HG03039 (cell line): Measurements from ENCODE around the gene APOBR.
"Not testable (repeated sequence)": the region's sequence is repeated elsewhere in the genome, so short reads cannot be mapped to it uniquely, and the experiment has no call there.

Source experiments
- ATAC-seq: cut with Tn5 transposase; IDR thresholded peaks from one replicate; pipeline ENCODE4 v1.9.1; 2021; ENCODE audit warnings: mild to moderate bottlenecking, moderate library complexity; ENCODE audit not compliant: unreplicated experiment

Gene APOBR

GRCh38 chr16:28494121-28494851 lies at the start of gene APOBR:
Gene APOBR (plus strand): TSS chr16:28494643. CDS start chr16:28494682, 39 bp downstream.
- ATAC-seq: no peak

DNA sequence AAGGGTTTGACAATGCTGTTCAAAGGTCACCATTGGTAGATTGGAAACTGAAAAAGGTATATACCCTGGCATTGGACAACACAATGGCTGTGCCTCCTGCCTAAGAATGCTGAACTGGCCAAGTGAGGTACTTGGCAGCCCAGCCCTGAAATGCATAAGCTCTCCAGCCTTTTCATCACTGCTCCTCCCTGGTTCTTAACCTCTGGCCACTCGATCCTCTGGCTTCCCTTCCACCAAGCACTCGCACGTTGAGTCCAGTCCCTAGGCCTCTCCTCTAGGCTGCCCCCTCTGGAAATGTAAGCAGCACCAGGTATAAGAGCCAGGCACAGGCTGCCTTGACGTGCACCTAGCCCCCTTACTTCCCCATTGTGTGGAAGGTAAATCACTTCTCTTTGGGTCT lies 48.1 kb upstream of the APOBR start:
- not testable (repeated sequence) for ATAC-seq

GRCh38 chr16:28447081-28447480 lies 47.4 kb upstream of the APOBR start:
- ATAC-seq: not testable (repeated sequence)

DNA sequence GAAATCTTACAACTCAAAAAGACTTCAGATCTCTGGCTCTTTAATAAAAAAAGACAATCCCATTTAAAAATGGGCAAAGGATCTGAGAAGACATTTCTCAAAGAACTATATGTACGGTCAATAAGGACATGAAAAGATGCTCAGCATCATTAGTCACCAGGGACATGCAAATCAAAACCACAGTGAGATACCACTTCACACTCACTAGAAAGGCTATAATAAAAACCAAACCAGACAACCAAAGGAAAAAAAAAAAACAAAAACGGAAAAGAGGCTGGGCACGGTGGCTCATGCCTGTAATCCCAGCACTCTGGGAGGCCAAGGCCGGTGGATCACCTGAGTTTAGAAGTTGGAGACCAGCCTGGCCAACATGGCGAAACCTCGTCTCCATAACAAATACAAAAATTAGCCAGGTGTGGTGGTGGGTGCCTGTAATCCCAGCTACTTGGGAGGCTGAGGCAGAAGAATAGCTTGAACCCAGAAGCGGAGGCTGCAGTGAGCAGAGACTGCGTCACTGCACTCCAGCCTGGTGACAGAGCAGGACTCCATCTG lies 20.7 kb upstream of the APOBR start:
- ATAC-seq: no peak

DNA sequence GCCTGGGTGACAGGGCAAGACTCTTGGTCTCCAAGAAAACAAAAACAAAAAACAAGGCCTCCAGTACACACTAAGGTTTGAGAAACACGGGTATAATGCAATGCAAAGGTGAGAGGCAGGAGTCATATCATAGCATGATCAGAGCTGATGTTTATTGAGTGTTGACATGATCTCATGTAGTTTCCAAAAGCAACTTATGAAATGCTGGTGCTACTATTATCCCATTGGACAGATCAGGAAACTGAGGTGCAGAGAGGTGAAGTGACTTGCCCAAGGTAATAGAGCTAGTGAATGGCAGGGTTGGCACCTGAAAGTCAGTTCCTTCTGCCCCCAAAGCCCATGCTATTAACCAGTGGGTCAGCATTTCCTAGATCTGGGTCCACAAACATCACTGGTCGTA lies 19.2 kb upstream of the APOBR start:
- ATAC-seq: no peak

DNA sequence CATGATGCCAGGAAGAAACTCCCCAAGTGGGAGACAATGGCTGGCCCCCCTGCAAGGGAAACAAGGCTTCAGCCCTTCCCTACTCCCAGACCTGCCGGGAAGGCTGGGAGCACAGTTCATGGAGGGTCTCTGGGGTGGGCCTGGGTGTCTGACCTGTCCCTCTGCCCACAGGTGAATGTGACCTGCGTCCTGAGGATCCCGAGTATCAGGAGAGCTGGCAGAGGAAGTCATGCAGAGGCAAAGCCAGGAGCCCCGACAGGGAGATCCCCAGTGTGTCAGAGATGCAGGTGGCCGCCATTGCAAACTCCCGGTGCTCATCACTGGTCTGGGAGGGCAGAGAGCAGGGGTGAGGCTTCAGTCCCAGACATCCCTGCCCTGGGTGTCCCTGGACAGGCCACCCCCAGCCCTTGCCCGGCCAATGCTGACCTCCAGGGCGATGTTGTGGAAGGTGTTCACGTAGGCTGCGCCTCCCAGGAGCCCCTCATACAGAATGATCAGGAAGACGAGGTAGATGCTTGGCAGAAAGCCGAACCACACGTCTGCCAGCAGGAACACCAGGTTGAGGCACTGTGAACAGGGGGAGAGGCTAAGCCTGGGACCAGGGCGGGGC lies 17.0 kb upstream of the APOBR start:
- ATAC-seq: no peak

DNA sequence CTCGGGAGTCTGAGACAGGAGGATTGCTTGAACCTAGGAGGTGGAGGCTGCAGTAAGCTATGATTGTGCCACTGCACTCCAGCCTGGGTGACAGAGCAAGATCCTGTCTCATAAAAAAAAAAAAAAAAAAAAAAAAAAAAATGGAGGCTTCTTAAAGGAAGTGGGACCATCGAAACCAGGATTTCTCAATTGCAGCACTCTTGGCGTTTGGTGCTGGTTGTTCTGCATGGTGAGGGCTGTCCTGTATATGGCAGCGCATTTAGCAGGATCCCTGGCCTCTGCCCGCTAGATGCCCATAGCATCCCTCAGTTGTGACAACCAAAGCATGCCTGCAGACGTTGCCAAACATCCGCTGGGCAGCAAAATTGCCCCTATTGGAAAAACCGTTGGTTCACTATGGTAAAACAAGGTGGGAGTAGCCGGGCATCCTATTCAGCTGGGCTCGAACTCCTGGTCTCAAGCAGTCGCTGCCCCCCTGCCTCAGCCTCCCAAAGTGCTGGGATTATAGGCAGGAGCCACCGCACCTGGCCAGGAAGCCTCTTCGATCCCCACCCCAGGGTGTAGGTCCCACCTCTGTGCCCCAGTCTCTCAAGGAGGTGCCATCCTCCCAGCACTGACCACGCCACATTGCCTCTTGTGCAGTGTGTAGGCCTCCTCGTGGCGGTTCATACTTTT lies 15.8 kb upstream of the APOBR start:
- no peak for ATAC-seq

DNA sequence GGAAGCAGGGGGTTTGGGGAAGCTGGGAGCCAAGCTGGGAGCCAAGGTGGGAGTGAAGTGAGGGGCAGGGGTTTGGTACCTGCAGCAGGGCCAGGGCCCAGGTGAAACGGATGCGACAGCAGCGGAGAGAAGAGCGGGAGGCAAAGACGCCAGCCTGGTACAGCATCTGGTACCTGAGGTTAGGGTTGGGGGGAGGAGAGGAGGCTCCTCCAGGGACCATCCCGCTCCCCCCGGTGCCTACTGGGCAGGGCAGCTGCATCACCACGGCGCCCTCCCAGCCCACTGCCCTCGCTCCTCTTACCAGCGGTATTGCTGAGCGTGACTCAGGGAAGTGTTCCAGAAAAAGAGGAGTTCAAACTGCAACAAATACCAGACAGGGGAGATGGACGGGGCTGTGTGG lies 12.4 kb upstream of the APOBR start:
- no peak for ATAC-seq

GRCh38 chr16:28483361-28483760 lies 11.1 kb upstream of the APOBR start:
- ATAC-seq: not testable (repeated sequence)

GRCh38 chr16:28486266-28486665 lies 8.2 kb upstream of the APOBR start:
- no peak for ATAC-seq

GRCh38 chr16:28491230-28491969 lies 3.0 kb upstream of the APOBR start:
- ATAC-seq: peak; percentile 4

- peak; percentile 60 for ATAC-seq
Observed at GRCh38 chr16:28491970-28492474, 2.4 kb upstream of the APOBR start, which contains the start of gene CLN3. Gene CLN3 (minus strand): TSS chr16:28492074. CDS start chr16:28491759, 315 bp downstream.

DNA sequence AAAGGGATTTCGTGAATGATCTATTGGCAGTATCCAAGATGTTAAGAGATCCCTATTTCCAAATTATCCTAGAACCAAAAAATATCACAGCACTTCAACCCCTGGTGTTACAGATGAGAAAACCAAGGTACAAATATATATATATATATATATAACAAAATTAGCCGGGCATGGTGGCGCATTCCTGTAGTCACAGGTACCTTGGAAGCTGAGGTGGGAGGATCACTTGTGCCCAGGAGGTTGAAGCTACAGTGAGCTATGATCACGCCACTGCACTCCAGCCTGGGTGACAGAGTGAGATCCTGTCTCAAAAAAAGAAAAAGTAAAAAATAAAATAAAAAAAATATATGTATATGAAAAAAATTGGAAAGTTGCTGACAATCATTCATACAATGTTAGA lies 1.9 kb upstream of the APOBR start:
- no peak for ATAC-seq

DNA sequence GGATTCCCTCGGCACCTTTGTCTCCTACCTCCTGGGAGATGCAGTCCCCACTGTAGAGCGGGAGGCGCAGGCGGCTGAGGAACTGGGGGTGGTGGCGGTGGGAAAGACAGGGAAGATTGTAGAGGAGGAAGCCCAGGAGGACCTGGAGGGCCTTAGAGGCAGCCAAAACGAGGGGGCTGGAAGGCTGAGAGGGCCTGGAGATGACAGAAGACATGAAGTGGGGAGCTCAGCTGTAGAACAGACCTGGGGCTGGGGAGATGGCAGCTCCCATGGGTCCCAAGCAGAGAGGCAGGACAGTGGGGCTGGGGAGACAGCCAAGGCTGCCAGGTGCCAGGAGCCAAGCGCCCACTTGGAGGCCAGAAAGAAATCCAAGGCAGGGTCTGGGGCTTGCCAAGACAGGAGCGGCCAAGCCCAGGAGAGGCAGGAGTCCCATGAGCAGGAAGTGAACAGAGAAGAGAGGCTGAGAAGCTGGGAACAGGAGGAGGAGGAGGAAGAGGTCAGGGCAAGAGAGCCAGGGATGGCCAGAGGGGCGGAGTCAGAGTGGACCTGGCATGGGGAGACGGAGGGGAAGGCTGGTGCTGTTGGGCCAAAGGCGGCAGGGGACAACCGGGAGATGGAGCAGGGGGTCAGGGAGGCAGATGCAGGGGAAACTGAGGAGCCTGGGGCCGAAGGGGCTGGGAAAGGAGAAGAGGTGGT lies 803 bp downstream of the APOBR start:
- ATAC-seq: no peak

GRCh38 chr16:28495795-28496749 lies 1.6 kb downstream of the APOBR start:
- ATAC-seq: no peak

- no peak for ATAC-seq
Observed at GRCh38 chr16:28496844-28497243, 2.4 kb downstream of the APOBR start.

DNA sequence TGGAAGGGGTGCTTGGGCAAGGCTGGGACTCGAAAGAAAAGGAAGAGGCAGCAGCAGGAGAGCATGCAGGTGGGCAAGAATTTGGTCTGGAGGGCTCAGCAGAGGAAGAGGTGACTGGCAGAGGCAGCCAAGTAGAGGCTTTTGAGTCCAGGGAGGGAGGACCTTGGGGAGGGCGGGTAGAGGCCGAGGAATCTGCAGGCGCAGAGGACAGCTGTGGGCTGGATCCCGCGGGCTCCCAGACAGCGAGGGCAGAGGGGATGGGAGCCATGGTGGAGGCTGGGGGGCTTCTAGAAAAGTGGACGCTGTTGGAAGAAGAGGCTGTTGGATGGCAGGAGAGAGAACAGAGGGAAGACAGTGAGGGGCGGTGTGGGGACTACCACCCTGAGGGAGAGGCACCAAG lies 2.9 kb downstream of the APOBR start:
- ATAC-seq: no peak

- ATAC-seq: no peak
Observed at GRCh38 chr16:28497861-28498599, 3.6 kb downstream of the APOBR start.
